Tibial nerve (tissue), 4 donors: ENCODE measurements around the gene ACHE. TPM values are rescaled to one million over a fixed set of nuclear protein-coding genes. Genes with fewer than 3 reads are reported as not detected.

Experiments used
- DNase-seq, 2 donors: peaks; one replicate each; pipeline ENCODE4 v3.0.0-alpha.2; 2019; ENCODE audit warnings: low spot score in 2 of 2
- H3K27ac ChIP-seq, 4 donors: fragments of 200-600 bp; sonication (generic) in 3 of 4; one replicate each; pipeline ENCODE4 v1.5.1; 2017 to 2019; ENCODE audit warnings: mild to moderate bottlenecking in 1 of 4
- H3K27me3 ChIP-seq, 2 donors: fragments of 200-600 bp; sonication (generic) in 1 of 2; one replicate each; pipeline versions ENCODE4 v1.5.1 to v1.6.0; 2017 to 2019
- H3K36me3 ChIP-seq, 3 donors: fragments of 200-600 bp; sonication (generic); one replicate each; pipeline ENCODE4 v1.5.1; 2018 to 2019
- H3K4me1 ChIP-seq, 4 donors: fragments of 200-600 bp; sonication (generic) in 3 of 4; one replicate each; pipeline ENCODE4 v1.5.1; 2017 to 2019
- H3K4me3 ChIP-seq, 4 donors: fragments of 200-600 bp; sonication (generic) in 3 of 4; one replicate each; pipeline ENCODE4 v1.5.1; 2017 to 2019; ENCODE audit warnings: mild to moderate bottlenecking in 1 of 4, moderate library complexity in 1 of 4
- H3K9me3 ChIP-seq, 4 donors: fragments of 200-600 bp; sonication (generic) in 3 of 4; one replicate each; pipeline ENCODE4 v1.5.1; 2017 to 2019
- CTCF ChIP-seq, 5 experiments: fragments of 200-600 bp in 3 of 5; fragments of 450-650 bp in 2 of 5; sonication (generic) in 3 of 5; IDR thresholded peaks; one replicate each; pipeline ENCODE4 v1.5.1; 2016 to 2019; ENCODE audit warnings: antibody characterized with exemption in 5 of 5, mild to moderate bottlenecking in 3 of 5, moderate library complexity in 2 of 5
- EP300 ChIP-seq, 2 donors: sonication (generic); formaldehyde crosslinking; IDR thresholded peaks; one replicate each; pipeline ENCODE4 v1.6.1; 2017; ENCODE audit warnings: antibody characterized with exemption in 2 of 2, mild to moderate bottlenecking in 1 of 2
- POLR2A ChIP-seq, 2 donors: fragments of 450-650 bp; IDR thresholded peaks; one replicate each; pipeline ENCODE4 v1.6.1; 2017; ENCODE audit warnings: antibody characterized with exemption in 2 of 2, mild to moderate bottlenecking in 2 of 2, moderate library complexity in 2 of 2
- WGBS, 2 donors: methylation state at CpG; one replicate each; pipeline ENCODE4 v1.1.5; 2018; 5-methylcytosine and 5-hydroxymethylcytosine counted together
- total RNA-seq, 4 donors: library from RNA; depleted of rRNA; stranded (reverse); fragments of >200 nt; gene quantifications; one replicate each; pipeline ENCODE4 v1.1.0, GENCODE V29; 2016

The ACHE gene
- total RNA-seq, 4 donors from 2014 or later = 3.0 TPM; not detected in 3

GRCh38 chr7:100896732-100897608 is 1.3 kb upstream of the ACHE start:
- Histone ChIP-seq H3K9me3 (no peaks in the 10 kb centered on the region), H3K4me3 (peak overlapping the region in 3 of 4 donors; percentile 19 to 46 (median 20)), H3K36me3 (no peaks in the 10 kb centered on the region), H3K4me1 (peaks cover 0 to 31% (median 20%) of the 10 kb centered on the region in 4 donors), H3K27me3 (peaks cover 2 to 78% of the 10 kb centered on the region in 2 donors), H3K27ac (no peak overlapping the region)
- no peak for DNase-seq
- TF ChIP-seq EP300 (IDR thresholded peaks at IDR 0.05) (no peak), CTCF (IDR thresholded peaks at IDR 0.05) (peak; percentile 56 to 87 (median 82))
- WGBS, 2 donors = 2 to 3% methylated on average over 9 to 25 of the region's 95 CpGs

- H3K36me3 ChIP-seq = no peaks in the 10 kb centered on the region
- TF ChIP-seq EP300 (IDR thresholded peaks at IDR 0.05) (no peak), POLR2A (IDR thresholded peaks at IDR 0.05) (no peak), CTCF (IDR thresholded peaks at IDR 0.05) (no peak)
- no peak for DNase-seq
- no peak overlapping the region for H3K27ac ChIP-seq
- H3K27me3 ChIP-seq = peaks cover 2 to 76% of the 10 kb centered on the region in 2 donors
- H3K4me3 ChIP-seq = peak overlapping the region in 3 of 4 donors; percentile 19 to 46 (median 40)
- no peaks in the 10 kb centered on the region for H3K9me3 ChIP-seq
- WGBS, 2 donors = 2 to 4% methylated on average over 30 to 39 of the region's 54 CpGs
- H3K4me1 ChIP-seq = peaks cover 0 to 35% (median 20%) of the 10 kb centered on the region in 4 donors
Observed at GRCh38 chr7:100895956-100896731, 456 bp upstream of the ACHE start.

GRCh38 chr7:100894860-100895700 is 608 bp downstream of the ACHE start:
- WGBS, 2 donors = 0% methylated on average over 16 to 32 of the region's 83 CpGs
- H3K27ac ChIP-seq = peak overlapping the region in 1 of 4 donors; percentile 26
- H3K9me3 ChIP-seq = no peaks in the 10 kb centered on the region
- peaks cover 0 to 46% (median 26%) of the 10 kb centered on the region in 4 donors for H3K4me1 ChIP-seq
- no peak for TF ChIP-seq EP300 (IDR thresholded peaks at IDR 0.05)
- TF ChIP-seq CTCF (IDR thresholded peaks at IDR 0.05) = peak; percentile 72 to 92 (median 80)
- TF ChIP-seq POLR2A (IDR thresholded peaks at IDR 0.05) = no peak
- H3K27me3 ChIP-seq = peaks cover 2 to 67% of the 10 kb centered on the region in 2 donors
- peak overlapping the region; percentile 11 to 46 (median 36) for H3K4me3 ChIP-seq
- peak in 1 of 2 donors; percentile 39 for DNase-seq
- no peaks in the 10 kb centered on the region for H3K36me3 ChIP-seq

- 22 to 38% methylated on average over 28 to 40 of the region's 40 CpGs for WGBS, 2 donors
Observed at GRCh38 chr7:100893910-100894721, 1.6 kb downstream of the ACHE start.

More at GRCh38 chr7:100893910-100894721, 1.6 kb downstream of the ACHE start:
- H3K4me1 ChIP-seq = peaks cover 0 to 50% (median 28%) of the 10 kb centered on the region in 4 donors
- no peak overlapping the region for H3K27ac ChIP-seq
- no peaks in the 10 kb centered on the region for H3K36me3 ChIP-seq
- no peaks in the 10 kb centered on the region for H3K9me3 ChIP-seq
- no peak for TF ChIP-seq EP300 (IDR thresholded peaks at IDR 0.05)
- no peak for TF ChIP-seq CTCF (IDR thresholded peaks at IDR 0.05)
- TF ChIP-seq POLR2A (IDR thresholded peaks at IDR 0.05) = no peak
- DNase-seq = no peak
- peaks cover 2 to 58% of the 10 kb centered on the region in 2 donors for H3K27me3 ChIP-seq
- no peak overlapping the region for H3K4me3 ChIP-seq
